K562 (cell line): ENCODE data around the gene ODC1. TPM values are rescaled to one million over a fixed set of nuclear protein-coding genes. Genes with fewer than 3 reads are reported as not detected.

Experiments used
- ATAC-seq: fragments of 200-7000 bp; cut with Tn5 transposase; 3 replicates; pipeline ENCODE4 v1.9.1; 2020; ENCODE audit warnings: moderate library complexity
- BruUV-seq: library from RNA; stranded (reverse); fragments of 400-500 nt; replicated peaks from 2 replicates; lab custom pipeline; 2021; lab: Mats Ljungman, UMichigan
- CTCF ChIA-PET: fragments of 300-600 bp; formaldehyde crosslinking; extraction: SDS; loops from one replicate; lab custom pipeline; 2021; ENCODE audit warnings: low intra/inter-chr PET ratio; lab: Yijun Ruan, JAX
- POLR2A ChIA-PET: fragments of 300-600, 350-650 bp; sonication (Branson Sonifier 250); formaldehyde crosslinking; extraction: SDS; loops from one replicate; lab custom pipeline; 2021; ENCODE audit warnings: antibody characterized with exemption, inconsistent platforms; lab: Yijun Ruan, JAX
- DNase-seq, 4 experiments: peaks; one replicate each; pipeline versions ENCODE4 v3.0.0 to v3.0.0-alpha.2; 2011 to 2018; ENCODE audit warnings: low spot score in 3 of 4, mixed read lengths in 3 of 4; ENCODE audit errors: extremely low read depth in 1 of 4
- FAIRE-seq: peaks from 2 replicates; lab custom pipeline; 2011; peaks lifted over from hg19 to GRCh38; lab: Jason Lieb, UNC
- H2AFZ ChIP-seq: 2 replicates; pipeline ENCODE4 v1.6.0; 2011; ENCODE audit warnings: low read depth, low read length, control low read depth, inconsistent platforms
- H3K27ac ChIP-seq: fragments of 200-600 bp; 3 replicates; pipeline ENCODE4 v1.8.0; 2011; ENCODE audit warnings: low read depth, mild to moderate bottlenecking, control low read depth, inconsistent platforms, low read length, moderate library complexity, mixed read lengths; ENCODE audit errors: extremely low read depth
- H3K27me3 ChIP-seq, 2 experiments: fragments of 300-600 bp in 1 of 2; 2 replicates in 1 of 2; 3 replicates in 1 of 2; pipeline versions ENCODE4 v1.6.0 to v1.8.0; 2011; ENCODE audit warnings: inconsistent platforms in 2 of 2, low read length in 2 of 2, mild to moderate bottlenecking in 1 of 2, mixed read lengths in 1 of 2, moderate library complexity in 1 of 2; ENCODE audit not compliant: control insufficient read depth in 2 of 2, insufficient read depth in 2 of 2
- H3K36me3 ChIP-seq: fragments of 300-600 bp; 3 replicates; pipeline ENCODE4 v1.8.0; 2011; ENCODE audit warnings: mild to moderate bottlenecking, low read length, inconsistent platforms; ENCODE audit not compliant: control insufficient read depth, insufficient read depth
- H3K4me1 ChIP-seq, 2 experiments: fragments of 200-600 bp in 1 of 2; replicated peaks in 1 of 2; 2 replicates in 1 of 2; 3 replicates in 1 of 2; pipeline versions ENCODE4 v1.5.1 to v1.8.0; 2011; ENCODE audit warnings: inconsistent platforms in 2 of 2, low read length in 2 of 2, mild to moderate bottlenecking in 1 of 2, mixed read lengths in 1 of 2, moderate library complexity in 1 of 2; ENCODE audit not compliant: control insufficient read depth in 2 of 2, insufficient read depth in 2 of 2
- H3K4me2 ChIP-seq: 2 replicates; pipeline ENCODE4 v1.6.1; 2011; ENCODE audit warnings: low read length, control low read depth, inconsistent platforms, mixed read lengths; ENCODE audit not compliant: insufficient read depth
- H3K4me3 ChIP-seq: fragments of 200-600 bp; sonication (generic), shearing (Covaris generic); 2 replicates; pipeline ENCODE4 v1.5.1; 2016; ENCODE audit warnings: control low read depth, inconsistent platforms
- H3K79me2 ChIP-seq: fragments of 200-600 bp; 3 replicates; pipeline ENCODE4 v1.8.0; 2011; ENCODE audit warnings: low read length, inconsistent platforms; ENCODE audit not compliant: control insufficient read depth, insufficient read depth
- H3K9ac ChIP-seq, 2 experiments: 2 replicates each; pipeline versions ENCODE4 v1.6.0 to v1.6.1; 2011; ENCODE audit warnings: low read depth in 2 of 2, low read length in 2 of 2, control low read depth in 1 of 2, inconsistent platforms in 1 of 2, mild to moderate bottlenecking in 1 of 2, mixed read lengths in 1 of 2; ENCODE audit not compliant: insufficient read depth in 1 of 2
- H3K9me1 ChIP-seq: one replicate; pipeline ENCODE4 v1.6.0; 2011; ENCODE audit warnings: inconsistent platforms, mild to moderate bottlenecking, low read length, moderate library complexity; ENCODE audit not compliant: control insufficient read depth, insufficient read depth
- H3K9me3 ChIP-seq: replicated peaks from 2 replicates; pipeline ENCODE4 v1.5.1; 2011; ENCODE audit warnings: low read depth, low read length, inconsistent platforms; ENCODE audit not compliant: control insufficient read depth, insufficient read depth
- H4K20me1 ChIP-seq: replicated peaks from 2 replicates; pipeline ENCODE4 v1.6.1; 2011; ENCODE audit warnings: low read length, inconsistent platforms, mixed read lengths; ENCODE audit not compliant: control insufficient read depth, insufficient read depth
- HNRNPK ChIP-seq: fragments of 200-400 bp; formaldehyde crosslinking; IDR thresholded peaks from one replicate; pipeline ENCODE4 v1.6.1; 2018; ENCODE audit warnings: mild to moderate bottlenecking, low read depth, low read length; ENCODE audit not compliant: poor library complexity, severe bottlenecking
- MGA ChIP-seq: fragments of 450-650 bp; IDR thresholded peaks from 2 replicates; pipeline ENCODE4 v1.6.1; 2016; ENCODE audit warnings: mild to moderate bottlenecking, moderate library complexity
- RBFOX2 ChIP-seq: fragments of 200-400 bp; formaldehyde crosslinking; IDR thresholded peaks from 2 replicates; pipeline ENCODE4 v1.6.1; 2017; ENCODE audit warnings: low read depth, mild to moderate bottlenecking, low read length, moderate library complexity
- TCF3 ChIP-seq: sonication (generic); formaldehyde crosslinking; IDR thresholded peaks from 2 replicates; pipeline ENCODE4 v1.4.0; 2020; ENCODE audit warnings: mild to moderate bottlenecking, missing genetic modification reagents
- USF1 ChIP-seq: sonication (generic); formaldehyde crosslinking; IDR thresholded peaks from 2 replicates; pipeline ENCODE4 v1.9.0; 2022; ENCODE audit warnings: mild to moderate bottlenecking, missing genetic modification reagents
- WGBS: fragments of 100-300 bp; shearing (Covaris generic); methylation state at CpG from one replicate; pipeline ENCODE4 v1.1.6; 2016; ENCODE audit warnings: low coverage, mixed read lengths; ENCODE audit not compliant: insufficient coverage; ENCODE audit errors: missing lambda C conversion rate; 5-methylcytosine and 5-hydroxymethylcytosine counted together
- in situ Hi-C: fragments of 300-500 bp; cut with MboI; formaldehyde crosslinking; loops from 4 replicates; pipeline ENCODE4 v1.15.0; 2018; ENCODE audit warnings: inconsistent platforms, mixed read lengths
- intact Hi-C: fragments of 100-400 bp; cut with micrococcal nuclease; formaldehyde crosslinking; loops from 2 replicates; pipeline ENCODE4 v1.14.2; 2022
- polyA plus RNA-seq, 8 experiments: library from polyadenylated mRNA; depleted of rRNA in 4 of 8; stranded (reverse) in 5 of 8; unstranded in 3 of 8; fragments of >200 nt; fragmentation: Nextera tagmentation in 2 of 8; fragmentation: Illumina TruSeq in 1 of 8; extraction: Ambion mirVana in 2 of 8; extraction: Trizol in 1 of 8; gene quantifications; 2 replicates each; pipeline versions ENCODE4 v1.2.1 to v1.2.3, GENCODE V29; 2011 to 2014; ENCODE audit warnings: inconsistent platforms in 1 of 8, missing spikeins in 1 of 8
- total RNA-seq, 7 experiments: library from RNA; depleted of rRNA in 6 of 7; stranded (reverse); fragments of >200 nt in 6 of 7; fragmentation: Illumina TruSeq in 2 of 7; extraction: Trizol in 2 of 7; gene quantifications; 2 replicates each; pipeline versions ENCODE4 v1.2.1 to v1.2.3, GENCODE V29; 2011 to 2021; ENCODE audit warnings: low replicate concordance in 1 of 7

ODC1 gene
- total and polyA plus RNA-seq, 9 of the 15 experiments (the other 6 are each of a cell fraction or from before 2014, with no cell fraction given): 142 to 563 (median 457) TPM

- H3K79me2 ChIP-seq: peaks cover 56% of the 10 kb centered on the region
- H3K27me3 ChIP-seq: no peaks in the 10 kb centered on the region
- no peak for FAIRE-seq
- peak overlapping the region; percentile 71 for H3K4me3 ChIP-seq
- H4K20me1 ChIP-seq: peaks cover 33% of the 10 kb centered on the region
- peak overlapping the region; percentile 97 to 98 for H3K9ac ChIP-seq
- CTCF ChIA-PET: no interaction called here
- peaks cover 30% of the 10 kb centered on the region for H3K36me3 ChIP-seq
- peak; percentile 76 for ATAC-seq
- in situ Hi-C loops: no loop called here
- H3K4me1 ChIP-seq: peaks cover 17 to 28% of the 10 kb centered on the region in 2 experiments; a peak in 4 of 5 replicates
- H3K9me1 ChIP-seq: no peaks in the 10 kb centered on the region
- 0% methylated on average over 41 of the region's 73 CpGs for WGBS
- DNase-seq: peak in 3 of 4 experiments; percentile 40 to 95 (median 67)
- H2AFZ ChIP-seq: peak overlapping the region; percentile 87
- intact Hi-C loops: no loop called here
- POLR2A ChIA-PET: interaction anchor here (0.5 to 7.0 kb wide), 20 partner anchors 8 to 370 kb away, joined by 3 to 54 read pairs (median 4); no protein-coding TSS in a partner anchor
- peak overlapping the region; percentile 93 for H3K4me2 ChIP-seq
- no peaks in the 10 kb centered on the region for H3K9me3 ChIP-seq
- TSS peak; percentile 87 for BruUV-seq
- peak overlapping the region; percentile 97 for H3K27ac ChIP-seq
- TF ChIP-seq MGA: peak; percentile 99
- peak; percentile 80 for TF ChIP-seq RBFOX2
- peak; percentile 84 for TF ChIP-seq USF1 (CRISPR knock-in tag)
- peak; percentile 24 for TF ChIP-seq HNRNPK
- 0 out of 2 replicates have a peak, but pooled peaks have one; percentile 22 for TF ChIP-seq TCF3 (CRISPR knock-in tag)
Measured at GRCh38 chr2:10448576-10449485, 704 bp upstream of the ODC1 start.
